ENCODE data around the gene SERTAD3. TPM values are rescaled to one million over a fixed set of nuclear protein-coding genes. Genes with fewer than 3 reads are reported as not detected.

Gene SERTAD3
- total and polyA plus RNA-seq, 2 donors (not counting 3 experiments of a cell fraction or from before 2014, with no cell fraction given) = 13.3 to 29.9 TPM

DNA sequence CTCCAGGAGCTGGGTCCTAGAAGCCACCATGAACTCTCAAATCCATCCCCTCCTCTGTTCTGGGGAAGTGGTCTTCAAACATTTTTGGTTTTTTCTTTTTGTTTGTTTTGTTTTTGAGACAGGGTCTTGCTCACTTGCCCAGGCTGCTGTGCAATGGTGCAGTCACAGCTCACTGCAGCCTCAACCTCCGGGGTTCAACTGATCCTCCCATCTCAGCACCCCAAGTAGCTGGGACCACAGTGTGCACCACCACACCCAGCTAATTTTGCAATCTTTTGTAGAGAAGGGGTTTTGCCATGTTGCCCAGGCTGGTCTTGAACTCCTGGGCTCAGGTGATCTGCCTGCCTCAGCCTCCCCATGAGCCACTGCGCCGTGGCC, 14.5 kb upstream of the SERTAD3 start:
- intact Hi-C loops (cut with micrococcal nuclease) (no loop called here), dilution Hi-C loops (cut with MboI; ENCODE audit: extremely low pct_ligation_motif_present, low sequenced_read_pairs) (no loop called here)
- no peak overlapping the region for H3K4me2 ChIP-seq (ENCODE audit: insufficient read depth, low read length)

More for the DNA sequence above, 14.5 kb upstream of the SERTAD3 start:
- Histone ChIP-seq H2AFZ (ENCODE audit: low read depth, low read length) (no peak overlapping the region), H3K9ac (replicated peaks; ENCODE audit: extremely low read depth, insufficient read depth, low read length) (no peak overlapping the region), H3K79me2 (ENCODE audit: control insufficient read depth, insufficient read depth, low read length) (no peaks in the 10 kb centered on the region), H4K20me1 (replicated peaks; ENCODE audit: control insufficient read depth, extremely low read depth, insufficient read depth, low read length) (no peaks in the 10 kb centered on the region), H3K36me3 (ENCODE audit: control insufficient read depth in 2 of 2, extremely low read depth in 1 of 2, insufficient read depth in 2 of 2, low read length in 2 of 2) (no peaks in the 10 kb centered on the region), H3K9me1 (replicated peaks; ENCODE audit: control insufficient read depth, extremely low read depth, insufficient read depth, low read length) (no peaks in the 10 kb centered on the region), H3K4me1 (ENCODE audit: control insufficient read depth, extremely low read depth, insufficient read depth, low read length) (no peaks in the 10 kb centered on the region), H3K4me3 (replicated peaks in 1 of 3; ENCODE audit: insufficient read depth in 1 of 3, low read depth in 1 of 3, low read length in 3 of 3) (no peak overlapping the region), H3K27ac (ENCODE audit: insufficient read depth, low read depth, low read length) (no peak overlapping the region), H3K9me3 (replicated peaks; ENCODE audit: control insufficient read depth, insufficient read depth, low read length) (no peaks in the 10 kb centered on the region), H3K27me3 (ENCODE audit: control insufficient read depth in 2 of 2, insufficient read depth in 2 of 2, low read length in 2 of 2) (no peaks in the 10 kb centered on the region)
- FAIRE-seq (no peak), DNase-seq (ENCODE audit: low read depth, low spot score) (no peak)
- ChIA-PET POLR2A (no interaction called here), CTCF (no interaction called here)
- TF ChIP-seq CTCF (IDR thresholded peaks at IDR 0.05; ENCODE audit: extremely low read depth in 1 of 2, insufficient read depth in 1 of 2, low read depth in 1 of 2, low read length in 2 of 2) (no peak), MAX (IDR thresholded peaks at IDR 0.05; ENCODE audit: insufficient read depth, insufficient read length) (no peak), POLR2AphosphoS5 (IDR thresholded peaks at IDR 0.05; ENCODE audit: insufficient read depth, low read depth, low read length) (no peak), POLR2A (IDR thresholded peaks at IDR 0.05; ENCODE audit: low read depth, low read length) (no peak), MYC (IDR thresholded peaks at IDR 0.05; ENCODE audit: low read depth, low read length) (no peak), JUN (IDR thresholded peaks at IDR 0.05; ENCODE audit: borderline replicate concordance, insufficient read depth, insufficient read length, low read depth) (no peak), GATA2 (IDR thresholded peaks at IDR 0.05; ENCODE audit: insufficient read depth, insufficient read length, low read depth, low read length) (no peak), FOS (IDR thresholded peaks at IDR 0.05; ENCODE audit: borderline replicate concordance, insufficient read depth, low read length) (no peak), EZH2 (IDR thresholded peaks at IDR 0.05; ENCODE audit: borderline replicate concordance, low read depth, low read length, severe bottlenecking) (no peak)
- BruUV-seq (replicated peaks) = no TSS peak

All from endothelial cell of umbilical vein (primary cell).